ENCODE data around the gene MARK3.

The MARK3 gene

DNA sequence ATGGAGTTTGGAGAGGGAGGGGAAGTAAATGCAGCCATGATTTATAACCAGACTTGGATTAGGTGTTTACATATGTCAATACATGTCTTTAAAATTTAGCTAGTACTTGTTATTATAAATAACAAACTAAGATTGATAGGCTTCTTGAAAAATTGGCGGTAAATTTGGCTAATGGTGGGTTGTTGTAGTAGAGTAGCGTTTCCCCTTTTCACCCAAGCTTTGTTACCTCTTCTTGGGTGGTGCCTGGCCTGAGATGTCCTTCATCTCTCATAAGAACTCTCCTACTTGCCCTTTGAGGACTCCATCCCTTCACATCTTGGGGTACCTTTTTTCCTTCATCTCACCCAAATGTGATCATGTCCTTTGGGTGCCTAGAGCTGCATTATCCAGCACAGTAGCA lies 11.2 kb downstream of the MARK3 start:
- TF ChIP-seq, protein P1, sequence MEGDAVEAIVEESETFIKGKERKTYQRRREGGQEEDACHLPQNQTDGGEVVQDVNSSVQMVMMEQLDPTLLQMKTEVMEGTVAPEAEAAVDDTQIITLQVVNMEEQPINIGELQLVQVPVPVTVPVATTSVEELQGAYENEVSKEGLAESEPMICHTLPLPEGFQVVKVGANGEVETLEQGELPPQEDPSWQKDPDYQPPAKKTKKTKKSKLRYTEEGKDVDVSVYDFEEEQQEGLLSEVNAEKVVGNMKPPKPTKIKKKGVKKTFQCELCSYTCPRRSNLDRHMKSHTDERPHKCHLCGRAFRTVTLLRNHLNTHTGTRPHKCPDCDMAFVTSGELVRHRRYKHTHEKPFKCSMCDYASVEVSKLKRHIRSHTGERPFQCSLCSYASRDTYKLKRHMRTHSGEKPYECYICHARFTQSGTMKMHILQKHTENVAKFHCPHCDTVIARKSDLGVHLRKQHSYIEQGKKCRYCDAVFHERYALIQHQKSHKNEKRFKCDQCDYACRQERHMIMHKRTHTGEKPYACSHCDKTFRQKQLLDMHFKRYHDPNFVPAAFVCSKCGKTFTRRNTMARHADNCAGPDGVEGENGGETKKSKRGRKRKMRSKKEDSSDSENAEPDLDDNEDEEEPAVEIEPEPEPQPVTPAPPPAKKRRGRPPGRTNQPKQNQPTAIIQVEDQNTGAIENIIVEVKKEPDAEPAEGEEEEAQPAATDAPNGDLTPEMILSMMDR (conservative IDR thresholded peaks at IDR 0.05; ENCODE audit: low read depth, low read length) = no peak
- H3K79me2 ChIP-seq (ENCODE audit: insufficient read depth, low read depth) = peaks cover 100% of the 10 kb centered on the region
- H3K36me3 ChIP-seq (ENCODE audit: insufficient read depth) = no peaks in the 10 kb centered on the region
- no peak overlapping the region for H3K9ac ChIP-seq
- H3K27me3 ChIP-seq (ENCODE audit: insufficient read depth, low read depth) = no peaks in the 10 kb centered on the region
- H2AFZ ChIP-seq (ENCODE audit: low read depth) = no peak overlapping the region
- no peak overlapping the region for H3K4me3 ChIP-seq (IDR thresholded peaks at IDR 0.05; ENCODE audit: insufficient read depth, low read depth, low read length)
- H3K27ac ChIP-seq = no peak overlapping the region
- peaks cover 82% of the 10 kb centered on the region for H3K4me1 ChIP-seq (ENCODE audit: low read depth, poor library complexity, severe bottlenecking)
- H3K4me2 ChIP-seq = no peak overlapping the region
- H4K20me1 ChIP-seq (ENCODE audit: insufficient read depth) = peaks cover 29% of the 10 kb centered on the region

DNA sequence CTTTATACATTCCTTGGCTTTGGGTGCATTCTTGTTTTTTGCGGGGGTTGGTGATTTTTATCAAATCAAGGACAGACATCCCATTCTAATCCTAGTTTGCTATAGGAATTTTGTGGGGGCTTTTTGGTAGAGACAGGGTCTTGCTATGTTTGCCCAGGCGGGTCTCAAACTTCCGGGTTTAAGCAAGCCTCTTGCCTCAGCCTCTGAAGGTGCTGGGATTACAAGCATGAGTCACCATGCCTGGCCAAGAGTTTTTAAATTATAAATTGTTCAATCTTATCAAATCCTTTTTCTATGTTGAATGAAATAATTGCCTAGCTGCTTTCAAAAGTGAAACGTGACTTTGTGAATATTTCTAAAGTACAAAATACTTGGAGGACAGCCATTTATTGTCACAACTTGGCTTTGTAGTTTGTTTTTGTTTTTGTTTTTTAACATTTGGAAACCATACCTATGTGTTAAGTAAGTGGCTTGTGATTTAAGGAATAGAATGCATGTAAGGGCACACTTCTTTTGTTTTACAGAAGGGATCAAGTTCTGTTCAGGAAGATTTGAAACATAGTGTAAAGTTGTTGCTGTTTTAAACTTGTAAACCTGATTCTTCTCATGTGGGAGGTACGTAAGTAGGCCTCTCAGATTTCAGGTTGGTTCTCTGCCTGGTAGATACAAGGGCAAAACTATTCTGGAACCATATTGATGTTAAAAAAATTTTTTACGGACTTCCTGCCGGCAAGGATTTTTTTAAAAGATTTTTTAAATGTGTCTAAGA lies 13.4 kb downstream of the MARK3 start:
- Histone ChIP-seq H3K27me3 (ENCODE audit: insufficient read depth, low read depth) (no peaks in the 10 kb centered on the region), H3K4me1 (ENCODE audit: low read depth, poor library complexity, severe bottlenecking) (peaks cover 86% of the 10 kb centered on the region), H3K27ac (no peak overlapping the region), H2AFZ (ENCODE audit: low read depth) (no peak overlapping the region), H3K4me3 (IDR thresholded peaks at IDR 0.05; ENCODE audit: insufficient read depth, low read depth, low read length) (no peak overlapping the region), H3K36me3 (ENCODE audit: insufficient read depth) (no peaks in the 10 kb centered on the region), H3K79me2 (ENCODE audit: insufficient read depth, low read depth) (peaks cover 94% of the 10 kb centered on the region), H4K20me1 (ENCODE audit: insufficient read depth) (peaks cover 17% of the 10 kb centered on the region; the same call in 1 of the 2 replicates), H3K9ac (no peak overlapping the region), H3K4me2 (no peak overlapping the region)
- TF ChIP-seq, protein P1 (conservative IDR thresholded peaks at IDR 0.05; ENCODE audit: low read depth, low read length) = no peak

DNA sequence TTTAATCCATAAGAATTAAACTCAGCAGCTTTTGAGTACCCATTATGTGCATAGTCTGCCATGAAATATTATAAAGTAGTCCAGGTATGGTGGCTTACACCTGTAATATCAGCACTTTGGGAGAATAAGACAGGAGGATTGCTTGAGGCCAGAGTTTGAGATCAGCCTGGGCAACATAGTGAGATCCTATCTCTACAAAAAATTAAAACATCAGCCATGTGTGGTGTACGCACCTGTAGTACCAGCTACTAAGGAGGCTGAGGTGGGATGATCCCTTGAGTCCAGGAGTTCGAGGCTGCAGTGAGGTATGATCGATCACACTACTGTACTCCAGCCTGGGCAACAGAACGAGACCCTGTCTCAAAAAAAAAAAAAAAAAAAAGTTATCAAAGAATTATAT lies 15.3 kb downstream of the MARK3 start:
- peaks cover 71% of the 10 kb centered on the region for H3K4me1 ChIP-seq (ENCODE audit: low read depth, poor library complexity, severe bottlenecking)
- H3K27me3 ChIP-seq (ENCODE audit: insufficient read depth, low read depth) = no peaks in the 10 kb centered on the region
- H3K4me3 ChIP-seq (IDR thresholded peaks at IDR 0.05; ENCODE audit: insufficient read depth, low read depth, low read length) = no peak overlapping the region
- peaks cover 94% of the 10 kb centered on the region for H3K79me2 ChIP-seq (ENCODE audit: insufficient read depth, low read depth)
- H3K9ac ChIP-seq = no peak overlapping the region
- H3K27ac ChIP-seq = no peak overlapping the region
- TF ChIP-seq, protein P1 (conservative IDR thresholded peaks at IDR 0.05; ENCODE audit: low read depth, low read length) = no peak
- H3K4me2 ChIP-seq = no peak overlapping the region
- H3K36me3 ChIP-seq (ENCODE audit: insufficient read depth) = no peaks in the 10 kb centered on the region
- H4K20me1 ChIP-seq (ENCODE audit: insufficient read depth) = 0 out of 2 replicates have a peak, but pooled peaks cover 8% of the 10 kb centered on the region
- H2AFZ ChIP-seq (ENCODE audit: low read depth) = no peak overlapping the region

DNA sequence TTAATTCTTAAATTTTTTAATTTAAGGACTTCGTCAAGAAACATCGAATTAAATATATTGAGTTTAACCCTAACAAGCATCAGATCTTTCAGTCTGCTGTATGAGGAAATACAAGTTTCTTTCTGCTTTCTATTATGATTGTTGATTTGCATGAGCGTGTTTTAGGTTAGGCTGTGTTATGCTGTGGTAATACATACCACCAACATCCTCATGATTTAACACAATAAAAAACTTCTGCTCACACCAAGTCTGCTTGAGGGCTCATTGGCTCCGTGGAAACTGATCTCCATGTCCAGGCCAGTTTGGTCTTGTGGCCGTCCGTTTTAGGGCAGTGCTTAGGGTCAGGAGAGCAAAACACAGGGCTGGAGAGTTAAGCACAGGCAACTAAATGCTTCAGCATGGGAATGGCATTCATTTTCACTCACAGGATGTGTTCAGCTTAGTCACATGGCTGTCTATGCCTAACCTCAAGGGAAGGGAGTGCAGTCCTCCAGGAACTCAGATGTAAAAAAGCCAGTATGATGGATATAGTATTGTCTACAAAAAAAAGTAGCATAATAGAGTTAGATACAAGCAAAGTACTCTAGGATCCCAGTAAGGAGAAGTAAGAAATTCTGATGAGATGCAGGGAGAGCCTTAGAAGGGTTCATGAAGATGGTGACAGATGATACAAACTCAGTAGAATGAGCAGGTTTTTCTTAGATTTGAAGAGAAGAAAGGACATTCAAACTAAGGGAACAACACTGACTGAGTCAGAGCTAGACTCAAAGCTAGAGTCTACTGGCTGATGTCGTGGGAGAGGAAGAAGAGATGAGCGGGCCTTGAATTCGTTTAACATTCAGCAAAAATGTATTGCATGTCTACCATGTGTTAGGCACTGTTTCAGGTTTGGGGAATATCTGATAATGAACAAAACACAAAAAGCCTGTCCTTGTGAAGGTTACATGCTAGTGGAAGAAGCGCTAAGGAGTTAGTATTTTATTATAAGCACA lies 16.3 kb downstream of the MARK3 start:
- Histone ChIP-seq H4K20me1 (ENCODE audit: insufficient read depth) (0 out of 2 replicates have a peak, but pooled peaks cover 3% of the 10 kb centered on the region), H3K36me3 (ENCODE audit: insufficient read depth) (no peaks in the 10 kb centered on the region), H3K4me3 (IDR thresholded peaks at IDR 0.05; ENCODE audit: insufficient read depth, low read depth, low read length) (no peak overlapping the region), H3K79me2 (ENCODE audit: insufficient read depth, low read depth) (peaks cover 85% of the 10 kb centered on the region), H3K4me2 (no peak overlapping the region; the same call in 1 of the 2 replicates), H3K27ac (no peak overlapping the region), H3K27me3 (ENCODE audit: insufficient read depth, low read depth) (no peaks in the 10 kb centered on the region), H2AFZ (ENCODE audit: low read depth) (no peak overlapping the region), H3K4me1 (ENCODE audit: low read depth, poor library complexity, severe bottlenecking) (peaks cover 61% of the 10 kb centered on the region), H3K9ac (no peak overlapping the region)
- TF ChIP-seq, protein P1 (conservative IDR thresholded peaks at IDR 0.05; ENCODE audit: low read depth, low read length) = no peak

All from KMS-11 (cell line).